ENCODE measurements around the gene PMPCA. TPM values are rescaled to one million over a fixed set of nuclear protein-coding genes. Genes with fewer than 3 reads are reported as not detected.
"Not testable (repeated sequence)": the region's sequence is repeated elsewhere in the genome, so short reads cannot be mapped to it uniquely, and the experiment has no call there.

PMPCA gene
- total and polyA plus RNA-seq, 3 experiments from 2014 or later: 39.2 to 101 (median 96.4) TPM

GRCh38 chr9:136405904-136406303 lies 4.6 kb upstream of the PMPCA start:
- H3K9me3 ChIP-seq (ENCODE audit: low read length); H3K27ac ChIP-seq (ENCODE audit: low read depth, low read length); DNase-seq; H3K27me3 ChIP-seq (ENCODE audit: insufficient read depth, low read length, poor library complexity, severe bottlenecking); H3K9me3 Mint-ChIP-seq; H3K27me3 Mint-ChIP-seq; H3K4me3 ChIP-seq (ENCODE audit: low read length); CTCF ChIA-PET; H3K36me3 ChIP-seq (ENCODE audit: insufficient read depth, low read length): not testable (repeated sequence)
- POLR2A ChIA-PET: interaction anchor here (0.6 kb wide), 1 partner anchor 447 kb away, joined by 7 read pairs; no protein-coding TSS in a partner anchor
- Mint-ChIP-seq H3K27ac (peak overlapping the region in 3 of 8 donors; percentile 42 to 99 (median 72)), H3K36me3 (peaks cover 0 to 48% (median 2%) of the 10 kb centered on the region in 3 donors), H3K4me1 (peaks cover 47 to 73% (median 58%) of the 10 kb centered on the region in 3 donors), H3K4me3 (peak overlapping the region in 2 of 7 donors; percentile 28 to 74)
- peaks cover 47% of the 10 kb centered on the region for H3K4me1 ChIP-seq (ENCODE audit: insufficient read depth, low read length)

- not testable (repeated sequence) for H3K27me3 ChIP-seq (ENCODE audit: insufficient read depth, low read length, poor library complexity, severe bottlenecking)
Measured at GRCh38 chr9:136407061-136407460, 3.4 kb upstream of the PMPCA start.

GRCh38 chr9:136407911-136408310 lies 2.5 kb upstream of the PMPCA start:
- Mint-ChIP-seq H3K4me3 (peak overlapping the region in 4 of 7 donors; percentile 31 to 81 (median 45)), H3K27ac (peak overlapping the region in 4 of 8 donors; percentile 10 to 82 (median 64)), H3K9me3 (no peaks in the 10 kb centered on the region), H3K4me1 (peaks cover 51 to 74% (median 66%) of the 10 kb centered on the region in 3 donors), H3K27me3 (no peaks in the 10 kb centered on the region), H3K36me3 (peaks cover 0 to 59% (median 2%) of the 10 kb centered on the region in 3 donors)
- ChIA-PET CTCF (interaction anchor here (0.5 kb wide), 1 partner anchor 50 kb away, joined by 3 read pairs; no protein-coding TSS in a partner anchor), POLR2A (no interaction called here)
- Histone ChIP-seq H3K27me3 (ENCODE audit: insufficient read depth, low read length, poor library complexity, severe bottlenecking) (no peaks in the 10 kb centered on the region), H3K27ac (ENCODE audit: low read depth, low read length) (no peak overlapping the region), H3K36me3 (ENCODE audit: insufficient read depth, low read length) (no peaks in the 10 kb centered on the region), H3K4me1 (ENCODE audit: insufficient read depth, low read length) (peaks cover 56% of the 10 kb centered on the region), H3K4me3 (ENCODE audit: low read length) (no peak overlapping the region), H3K9me3 (ENCODE audit: low read length) (no peaks in the 10 kb centered on the region)
- no peak for DNase-seq

More at GRCh38 chr9:136407061-136407460, 3.4 kb upstream of the PMPCA start:
- H3K36me3 ChIP-seq (ENCODE audit: insufficient read depth, low read length); H3K27ac ChIP-seq (ENCODE audit: low read depth, low read length); H3K27me3 Mint-ChIP-seq; H3K9me3 Mint-ChIP-seq; H3K4me3 ChIP-seq (ENCODE audit: low read length); H3K4me3 Mint-ChIP-seq; H3K9me3 ChIP-seq (ENCODE audit: low read length); POLR2A ChIA-PET; CTCF ChIA-PET; DNase-seq: not testable (repeated sequence)
- H3K36me3 Mint-ChIP-seq: peaks cover 0 to 56% (median 2%) of the 10 kb centered on the region in 3 donors
- peaks cover 55 to 78% (median 69%) of the 10 kb centered on the region in 3 donors for H3K4me1 Mint-ChIP-seq
- H3K27ac Mint-ChIP-seq: peak overlapping the region in 2 of 8 donors; percentile 57 to 82
- peaks cover 58% of the 10 kb centered on the region for H3K4me1 ChIP-seq (ENCODE audit: insufficient read depth, low read length)

GRCh38 chr9:136409557-136410455 lies 652 bp upstream of the PMPCA start:
- Mint-ChIP-seq H3K36me3 (peaks cover 0 to 75% (median 5%) of the 10 kb centered on the region in 3 donors), H3K9me3 (no peaks in the 10 kb centered on the region), H3K27ac (peak overlapping the region; percentile 68 to 93 (median 87)), H3K4me3 (peak overlapping the region; percentile 86 to 98 (median 90)), H3K4me1 (peaks cover 36 to 61% (median 49%) of the 10 kb centered on the region in 3 donors), H3K27me3 (no peaks in the 10 kb centered on the region)
- ChIA-PET CTCF (interaction anchor here (1.1 to 1.7 kb wide), 5 partner anchors 9 to 222 kb away, joined by 3 to 13 read pairs (median 4); no protein-coding TSS in a partner anchor), POLR2A (no interaction called here)
- Histone ChIP-seq H3K27me3 (ENCODE audit: insufficient read depth, low read length, poor library complexity, severe bottlenecking) (no peaks in the 10 kb centered on the region), H3K9me3 (ENCODE audit: low read length) (no peaks in the 10 kb centered on the region), H3K4me3 (ENCODE audit: low read length) (peak overlapping the region; percentile 73), H3K27ac (ENCODE audit: low read depth, low read length) (peak overlapping the region; percentile 67), H3K36me3 (ENCODE audit: insufficient read depth, low read length) (peaks cover 13% of the 10 kb centered on the region), H3K4me1 (ENCODE audit: insufficient read depth, low read length) (peaks cover 38% of the 10 kb centered on the region)
- DNase-seq: peak in 4 of 5 donors; percentile 9 to 38 (median 31)

- Histone ChIP-seq H3K9me3 (ENCODE audit: low read length) (no peaks in the 10 kb centered on the region), H3K27ac (ENCODE audit: low read depth, low read length) (peak overlapping the region; percentile 93), H3K4me1 (ENCODE audit: insufficient read depth, low read length) (peaks cover 26% of the 10 kb centered on the region), H3K4me3 (ENCODE audit: low read length) (peak overlapping the region; percentile 93), H3K36me3 (ENCODE audit: insufficient read depth, low read length) (peaks cover 24% of the 10 kb centered on the region), H3K27me3 (ENCODE audit: insufficient read depth, low read length, poor library complexity, severe bottlenecking) (no peaks in the 10 kb centered on the region)
- CTCF ChIA-PET: no interaction called here
- H3K27me3 Mint-ChIP-seq: no peaks in the 10 kb centered on the region
- peak overlapping the region; percentile 86 to 98 (median 93) for H3K27ac Mint-ChIP-seq
- H3K4me3 Mint-ChIP-seq: peak overlapping the region; percentile 86 to 98 (median 91)
- H3K4me1 Mint-ChIP-seq: peaks cover 28 to 49% (median 38%) of the 10 kb centered on the region in 3 donors
- no peak for DNase-seq
- POLR2A ChIA-PET: no interaction called here
- no peaks in the 10 kb centered on the region for H3K9me3 Mint-ChIP-seq
- peaks cover 0 to 77% (median 5%) of the 10 kb centered on the region in 3 donors for H3K36me3 Mint-ChIP-seq
Measured at GRCh38 chr9:136411378-136411777, 920 bp downstream of the PMPCA start.

- no peaks in the 10 kb centered on the region for H3K27me3 Mint-ChIP-seq
- H3K9me3 Mint-ChIP-seq: no peaks in the 10 kb centered on the region
- Histone ChIP-seq H3K27me3 (ENCODE audit: insufficient read depth, low read length, poor library complexity, severe bottlenecking) (no peaks in the 10 kb centered on the region), H3K27ac (ENCODE audit: low read depth, low read length) (no peak overlapping the region), H3K4me1 (ENCODE audit: insufficient read depth, low read length) (peaks cover 26% of the 10 kb centered on the region), H3K9me3 (ENCODE audit: low read length) (no peaks in the 10 kb centered on the region), H3K4me3 (ENCODE audit: low read length) (no peak overlapping the region), H3K36me3 (ENCODE audit: insufficient read depth, low read length) (peaks cover 34% of the 10 kb centered on the region)
- CTCF ChIA-PET: interaction anchor here (0.8 to 1.9 kb wide), 4 partner anchors 12 to 49 kb away, joined by 3 to 5 read pairs (median 4); partner anchors contain the start of gene DNLZ
- H3K27ac Mint-ChIP-seq: peak overlapping the region in 5 of 8 donors; percentile 21 to 79 (median 58)
- POLR2A ChIA-PET: no interaction called here
- peaks cover 23 to 38% (median 33%) of the 10 kb centered on the region in 3 donors for H3K4me1 Mint-ChIP-seq
- H3K4me3 Mint-ChIP-seq: peak overlapping the region in 1 of 7 donors; percentile 82
- DNase-seq: no peak
- H3K36me3 Mint-ChIP-seq: peaks cover 0 to 81% (median 10%) of the 10 kb centered on the region in 3 donors
Measured at GRCh38 chr9:136412962-136413361, 2.5 kb downstream of the PMPCA start.

GRCh38 chr9:136416427-136416826 lies 6.0 kb downstream of the PMPCA start:
- DNase-seq: no peak
- POLR2A ChIA-PET: no interaction called here
- H3K27ac Mint-ChIP-seq: peak overlapping the region in 1 of 8 donors; percentile 15
- Histone ChIP-seq H3K27ac (ENCODE audit: low read depth, low read length) (no peak overlapping the region), H3K36me3 (ENCODE audit: insufficient read depth, low read length) (peaks cover 59% of the 10 kb centered on the region), H3K9me3 (ENCODE audit: low read length) (no peaks in the 10 kb centered on the region), H3K4me3 (ENCODE audit: low read length) (no peak overlapping the region), H3K4me1 (ENCODE audit: insufficient read depth, low read length) (peaks cover 7% of the 10 kb centered on the region), H3K27me3 (ENCODE audit: insufficient read depth, low read length, poor library complexity, severe bottlenecking) (no peaks in the 10 kb centered on the region)
- peaks cover 0 to 85% (median 16%) of the 10 kb centered on the region in 3 donors for H3K36me3 Mint-ChIP-seq
- H3K4me1 Mint-ChIP-seq: peaks cover 5 to 12% (median 10%) of the 10 kb centered on the region in 3 donors
- CTCF ChIA-PET: no interaction called here
- H3K9me3 Mint-ChIP-seq: no peaks in the 10 kb centered on the region
- no peak overlapping the region for H3K4me3 Mint-ChIP-seq
- no peaks in the 10 kb centered on the region for H3K27me3 Mint-ChIP-seq

- peak overlapping the region in 2 of 8 donors; percentile 8 to 26 for H3K27ac Mint-ChIP-seq
- H3K9me3 ChIP-seq (ENCODE audit: low read length): no peaks in the 10 kb centered on the region
- H3K9me3 Mint-ChIP-seq: no peaks in the 10 kb centered on the region
- no peak for DNase-seq
- ChIA-PET CTCF (no interaction called here), POLR2A (no interaction called here)
- peaks cover 0 to 84% (median 16%) of the 10 kb centered on the region in 3 donors for H3K36me3 Mint-ChIP-seq
- no peak overlapping the region for H3K4me3 ChIP-seq (ENCODE audit: low read length)
- H3K27me3 ChIP-seq (ENCODE audit: insufficient read depth, low read length, poor library complexity, severe bottlenecking): no peaks in the 10 kb centered on the region
- H3K36me3 ChIP-seq (ENCODE audit: insufficient read depth, low read length): peaks cover 59% of the 10 kb centered on the region
- no peak overlapping the region for H3K27ac ChIP-seq (ENCODE audit: low read depth, low read length)
- no peaks in the 10 kb centered on the region for H3K27me3 Mint-ChIP-seq
- peaks cover 2% of the 10 kb centered on the region for H3K4me1 ChIP-seq (ENCODE audit: insufficient read depth, low read length)
- H3K4me1 Mint-ChIP-seq: peaks cover 2 to 7% (median 5%) of the 10 kb centered on the region in 3 donors
- no peak overlapping the region for H3K4me3 Mint-ChIP-seq
Measured at GRCh38 chr9:136416914-136417313, 6.5 kb downstream of the PMPCA start.

Data from CD8-positive, alpha-beta memory T cell (primary cell).